NCI-H2227 treated with DMSO at 0.1 percent for 48 hours (cell line): Measurements from ENCODE around the gene ATAD3C.
"Not testable (repeated sequence)": the region's sequence is repeated elsewhere in the genome, so short reads cannot be mapped to it uniquely, and the experiment has no call there.

Experiments
- DNase-seq: peaks from one replicate; lab custom pipeline; 2025; lab: John Stamatoyannopoulos, UW

The ATAD3C gene

GRCh38 chr1:1418464-1419362 lies 30.8 kb upstream of the ATAD3C start:
- DNase-seq: no peak

GRCh38 chr1:1419363-1419812 lies 30.1 kb upstream of the ATAD3C start:
- no peak for DNase-seq

- no peak for DNase-seq
These were observed 29.5 kb upstream of the ATAD3C start for GRCh38 chr1:1419813-1420653.

- DNase-seq: no peak
These were observed 28.8 kb upstream of the ATAD3C start for GRCh38 chr1:1420654-1421141.

- DNase-seq: no peak
These were observed 28.2 kb upstream of the ATAD3C start, which contains the start of gene ANKRD65 for GRCh38 chr1:1421147-1421906. Gene ANKRD65 (minus strand): TSS chr1:1421276. CDS start chr1:1421005, 271 bp downstream.

GRCh38 chr1:1421907-1422464 lies 27.5 kb upstream of the ATAD3C start:
- no peak for DNase-seq

- no peak for DNase-seq
These were observed 26.8 kb upstream of the ATAD3C start for GRCh38 chr1:1422465-1423244.

- DNase-seq: no peak
These were observed 26.3 kb upstream of the ATAD3C start for GRCh38 chr1:1423245-1423597.

- no peak for DNase-seq
These were observed 24.8 kb upstream of the ATAD3C start for GRCh38 chr1:1424707-1425106.

GRCh38 chr1:1425426-1425752 lies 24.1 kb upstream of the ATAD3C start:
- DNase-seq: no peak

GRCh38 chr1:1425753-1426495 lies 23.6 kb upstream of the ATAD3C start:
- DNase-seq: no peak

GRCh38 chr1:1426496-1427105 lies 22.9 kb upstream of the ATAD3C start:
- DNase-seq: no peak

GRCh38 chr1:1427106-1427819 lies 22.2 kb upstream of the ATAD3C start:
- DNase-seq: peak; percentile 80

- DNase-seq: no peak
These were observed 21.7 kb upstream of the ATAD3C start for GRCh38 chr1:1427820-1428148.

- DNase-seq: no peak
These were observed 21.3 kb upstream of the ATAD3C start for GRCh38 chr1:1428174-1428573.

GRCh38 chr1:1428967-1429366 lies 20.5 kb upstream of the ATAD3C start:
- DNase-seq: not testable (repeated sequence)

- DNase-seq: no peak
These were observed 19.8 kb upstream of the ATAD3C start for GRCh38 chr1:1429671-1430073.

- DNase-seq: peak; percentile 28
These were observed 19.1 kb upstream of the ATAD3C start for GRCh38 chr1:1430114-1430982.
